NB4 (cell line): ENCODE measurements around the gene SPIB.
A peak's percentile ranks its signal among the peaks of the same experiment; 100 is the strongest.
"Not testable (repeated sequence)": the region's sequence is repeated elsewhere in the genome, so short reads cannot be mapped to it uniquely, and the experiment has no call there.

Experiments
- DNase-seq: peaks from one replicate; pipeline ENCODE4 v3.0.0; 2010; ENCODE audit warnings: low read depth
- H3K4me3 ChIP-seq: one replicate; pipeline ENCODE4 v1.5.1; 2011; ENCODE audit warnings: mild to moderate bottlenecking, low read depth, low read length, moderate library complexity
- MAX ChIP-seq: IDR thresholded peaks from 2 replicates; pipeline ENCODE4 v1.6.1; 2011; ENCODE audit warnings: low read depth, low read length
- MYC ChIP-seq: IDR thresholded peaks from 2 replicates; pipeline ENCODE4 v1.6.1; 2011; ENCODE audit warnings: low read depth, low read length
- POLR2A ChIP-seq: IDR thresholded peaks from 2 replicates; pipeline ENCODE4 v1.6.1; 2011; ENCODE audit warnings: mild to moderate bottlenecking; ENCODE audit not compliant: insufficient read length; ENCODE audit errors: extremely low read depth
- TF ChIP-seq, protein P1 (sequence below): IDR thresholded peaks from one replicate; pipeline ENCODE4 v1.5.1; 2012; ENCODE audit warnings: low read depth, low read length

The SPIB gene

DNA sequence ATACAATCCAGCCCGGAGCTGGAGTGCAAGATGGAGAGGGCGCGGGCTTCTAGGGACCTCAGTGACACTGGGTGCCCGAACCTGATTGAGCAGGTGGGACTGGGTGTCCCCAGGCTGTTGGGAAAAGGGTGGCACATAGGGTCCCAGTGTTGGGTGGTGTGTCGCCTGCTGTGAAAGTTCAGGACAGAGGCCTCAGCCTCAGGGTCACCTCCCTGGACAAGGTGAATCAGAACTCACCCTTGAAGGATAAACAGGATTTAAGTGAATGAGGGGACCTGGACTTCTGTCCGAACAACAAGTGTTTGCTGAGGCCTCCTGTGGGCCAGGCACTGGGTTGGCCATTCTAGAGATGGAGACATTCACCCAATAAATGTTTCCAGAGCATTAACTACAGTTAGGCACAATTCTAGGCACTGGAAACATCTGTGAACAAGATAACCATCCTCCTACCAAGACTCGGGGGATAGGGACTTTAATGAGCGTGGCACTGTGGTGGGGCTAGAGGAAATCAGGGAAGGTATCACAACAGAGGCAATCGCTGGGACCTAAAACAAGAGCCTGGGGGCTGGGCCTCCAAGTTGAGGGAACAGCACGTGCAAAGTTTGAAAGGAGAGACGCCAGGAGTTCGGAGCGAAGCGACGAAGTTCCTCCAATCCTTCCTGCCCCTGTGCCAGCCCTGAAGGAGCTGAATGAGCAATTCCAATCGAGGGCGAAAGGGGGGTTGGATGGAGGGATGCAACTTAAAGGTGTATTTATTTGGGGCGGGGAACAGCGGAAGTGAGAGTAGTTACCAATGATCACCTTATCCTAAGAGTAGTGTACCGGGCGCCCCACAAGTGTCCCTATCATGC lies 35.5 kb upstream of the SPIB start:
- no peak for DNase-seq
- TF ChIP-seq POLR2A (no peak), MYC (no peak), MAX (no peak)
- TF ChIP-seq, protein P1, sequence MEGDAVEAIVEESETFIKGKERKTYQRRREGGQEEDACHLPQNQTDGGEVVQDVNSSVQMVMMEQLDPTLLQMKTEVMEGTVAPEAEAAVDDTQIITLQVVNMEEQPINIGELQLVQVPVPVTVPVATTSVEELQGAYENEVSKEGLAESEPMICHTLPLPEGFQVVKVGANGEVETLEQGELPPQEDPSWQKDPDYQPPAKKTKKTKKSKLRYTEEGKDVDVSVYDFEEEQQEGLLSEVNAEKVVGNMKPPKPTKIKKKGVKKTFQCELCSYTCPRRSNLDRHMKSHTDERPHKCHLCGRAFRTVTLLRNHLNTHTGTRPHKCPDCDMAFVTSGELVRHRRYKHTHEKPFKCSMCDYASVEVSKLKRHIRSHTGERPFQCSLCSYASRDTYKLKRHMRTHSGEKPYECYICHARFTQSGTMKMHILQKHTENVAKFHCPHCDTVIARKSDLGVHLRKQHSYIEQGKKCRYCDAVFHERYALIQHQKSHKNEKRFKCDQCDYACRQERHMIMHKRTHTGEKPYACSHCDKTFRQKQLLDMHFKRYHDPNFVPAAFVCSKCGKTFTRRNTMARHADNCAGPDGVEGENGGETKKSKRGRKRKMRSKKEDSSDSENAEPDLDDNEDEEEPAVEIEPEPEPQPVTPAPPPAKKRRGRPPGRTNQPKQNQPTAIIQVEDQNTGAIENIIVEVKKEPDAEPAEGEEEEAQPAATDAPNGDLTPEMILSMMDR = no peak
- peak overlapping the region; percentile 53 for H3K4me3 ChIP-seq

GRCh38 chr19:50383852-50384684 lies 34.7 kb upstream of the SPIB start, which contains the start of gene POLD1:
TSS of gene POLD1 (plus strand) at chr19:50384347. CDS start at chr19:50398852, 14,505 bp downstream.
- TF ChIP-seq MAX (peak; percentile 79), POLR2A (peak; percentile 57), MYC (peak; percentile 78)
- TF ChIP-seq, protein P1 = no peak
- peak within 1 kb of the TSS; percentile 84 for H3K4me3 ChIP-seq
- DNase-seq = peak; percentile 96

GRCh38 chr19:50384685-50385535 lies 33.8 kb upstream of the SPIB start:
- peak overlapping the region; percentile 84 for H3K4me3 ChIP-seq
- TF ChIP-seq MYC = no peak
- TF ChIP-seq, protein P1 = no peak
- no peak for TF ChIP-seq MAX
- TF ChIP-seq POLR2A = no peak
- peak; percentile 48 for DNase-seq

DNA sequence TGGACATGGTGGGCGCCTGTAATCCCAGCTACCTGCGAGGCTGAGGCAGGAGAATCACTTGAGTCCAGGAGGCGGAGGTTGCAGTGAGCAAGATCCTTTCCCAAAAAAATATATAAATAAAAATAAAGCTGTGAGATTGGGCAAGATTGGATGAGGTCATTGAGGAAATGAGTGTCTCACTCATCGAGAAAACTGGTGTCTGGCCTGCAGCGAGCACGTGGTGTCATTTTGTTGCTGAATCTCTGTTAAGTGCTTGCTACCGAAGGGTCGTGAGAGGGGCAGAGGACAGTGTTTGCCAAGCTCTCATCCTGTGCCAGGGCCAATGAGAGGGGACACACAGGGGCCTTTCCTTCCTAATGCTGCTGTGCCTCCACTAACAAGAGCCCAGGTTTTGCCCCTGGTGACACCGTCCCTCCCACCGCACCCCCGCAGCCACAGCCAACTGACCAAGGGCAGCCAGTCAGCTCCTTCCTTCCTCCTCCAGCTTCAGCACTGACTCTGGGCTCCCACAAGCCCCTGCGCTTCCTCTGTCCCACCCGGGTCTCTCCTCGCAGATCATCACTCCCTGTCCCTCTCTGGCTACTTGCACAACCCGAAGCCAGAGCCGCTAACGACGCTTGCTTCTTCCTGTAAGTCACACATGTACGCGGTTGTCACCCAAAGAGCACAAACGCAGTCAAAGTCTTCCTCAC lies 31.4 kb upstream of the SPIB start:
- H3K4me3 ChIP-seq = peak overlapping the region; percentile 1
- peak; percentile 74 for DNase-seq
- TF ChIP-seq POLR2A = no peak
- peak; percentile 62 for TF ChIP-seq MAX

DNA sequence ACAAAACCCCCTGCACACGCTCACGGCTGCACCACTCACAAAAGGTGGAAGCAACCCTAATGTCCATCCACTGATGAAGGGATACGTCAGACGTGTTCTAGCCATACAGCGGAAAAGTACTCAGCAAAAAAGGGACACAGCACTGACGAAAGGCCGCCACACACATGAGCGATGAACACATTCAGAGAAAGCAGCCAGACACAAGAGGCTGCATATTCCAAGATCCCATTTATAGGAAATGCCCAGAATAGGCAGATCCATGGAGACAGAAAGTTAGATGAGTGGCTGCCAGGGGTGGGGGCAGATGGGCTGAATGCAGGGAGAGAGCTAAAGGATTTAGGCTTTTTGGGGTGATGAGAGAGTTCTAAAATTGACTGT lies 30.9 kb upstream of the SPIB start:
- TF ChIP-seq, protein P1 = no peak
- TF ChIP-seq POLR2A = no peak
- no peak for TF ChIP-seq MAX
- TF ChIP-seq MYC = no peak
- peak overlapping the region; percentile 1 for H3K4me3 ChIP-seq
- no peak for DNase-seq

- DNase-seq, H3K4me3 ChIP-seq: not testable (repeated sequence)
Measured at GRCh38 chr19:50390295-50390694, 28.4 kb upstream of the SPIB start.

GRCh38 chr19:50390952-50391351 lies 27.8 kb upstream of the SPIB start:
- not testable (repeated sequence) for DNase-seq, H3K4me3 ChIP-seq
